Mucosa of descending colon (tissue), 3 donors: ENCODE data around the gene POU2F1. TPM values are rescaled to one million over a fixed set of nuclear protein-coding genes. Genes with fewer than 3 reads are reported as not detected.

Experiments used
- ATAC-seq: fragments of 200-7000 bp; cut with Tn5 transposase; one replicate; pipeline ENCODE4 v1.9.1; 2020; ENCODE audit warnings: mild to moderate bottlenecking, moderate library complexity
- DNase-seq, 3 donors: peaks; one replicate each; pipeline ENCODE4 v3.0.0-alpha.2; 2020
- H3K36me3 ChIP-seq: fragments of 200-600 bp; one replicate; pipeline ENCODE4 v1.8.0; 2021; ENCODE audit warnings: low read depth, mild to moderate bottlenecking
- H3K4me1 ChIP-seq: fragments of 200-600 bp; one replicate; pipeline ENCODE4 v1.8.0; 2021; ENCODE audit warnings: low read depth, mild to moderate bottlenecking
- H3K4me3 ChIP-seq: fragments of 200-600 bp; one replicate; pipeline ENCODE4 v1.8.0; 2021; ENCODE audit warnings: mild to moderate bottlenecking
- H3K9me3 ChIP-seq: fragments of 200-600 bp; one replicate; pipeline ENCODE4 v1.8.0; 2021; ENCODE audit warnings: mild to moderate bottlenecking
- CTCF ChIP-seq: fragments of 200-600 bp; IDR thresholded peaks from one replicate; pipeline ENCODE4 v1.8.0; 2022; ENCODE audit warnings: antibody characterized with exemption, mild to moderate bottlenecking
- intact Hi-C, 2 donors: fragments of 100-400 bp; cut with DNase I in 1 of 2; cut with micrococcal nuclease in 1 of 2; formaldehyde crosslinking; loops; one replicate each; pipeline versions ENCODE4 v1.11.0 to v1.11.1; 2022; cut with DNase I, micrococcal nuclease
- total RNA-seq, 3 donors: library from RNA; stranded (reverse); fragmentation: NEBNext Ultra II Directional in 2 of 3; extraction: Animal tissue kit (Norgen Biotek cat#: 25700) in 2 of 3; gene quantifications; one replicate each; pipeline versions ENCODE4 v1.2.1 to v1.2.4, GENCODE V29; 2021 to 2023
- donor health status: DM: no; HTN: no; CAD: no; lungs with moderate emphysema.
- donor health status: DM: no; HTN: no; CAD: no.
- donor health status: DM: no; HTN: yes; CAD: no.

Gene POU2F1
- total RNA-seq, 3 donors from 2014 or later, result 16.9 to 18.5 (median 18.0) TPM

- Histone ChIP-seq H3K4me1 (no peaks in the 10 kb centered on the region), H3K4me3 (no peak overlapping the region), H3K9me3 (no peaks in the 10 kb centered on the region), H3K36me3 (no peaks in the 10 kb centered on the region)
- no peak for DNase-seq
- no peak for TF ChIP-seq CTCF
- intact Hi-C loops, result no loop called here
- ATAC-seq, result no peak
These were observed 237.4 kb downstream of the POU2F1 start for GRCh38 chr1:167457936-167458584.

- no peaks in the 10 kb centered on the region for H3K9me3 ChIP-seq
- no peaks in the 10 kb centered on the region for H3K4me1 ChIP-seq
- no peak for TF ChIP-seq CTCF
- no peak overlapping the region for H3K4me3 ChIP-seq
- intact Hi-C loops, result no loop called here
- no peak for ATAC-seq
- H3K36me3 ChIP-seq, result no peaks in the 10 kb centered on the region
- no peak for DNase-seq
These were observed 240.2 kb downstream of the POU2F1 start for GRCh38 chr1:167460836-167461235.

- DNase-seq (no peak), ATAC-seq (no peak)
- no peak for TF ChIP-seq CTCF
- intact Hi-C loops, result no loop called here
- H3K4me1 ChIP-seq, result no peaks in the 10 kb centered on the region
- no peaks in the 10 kb centered on the region for H3K9me3 ChIP-seq
- no peak overlapping the region for H3K4me3 ChIP-seq
- H3K36me3 ChIP-seq, result no peaks in the 10 kb centered on the region
These were observed 241.7 kb downstream of the POU2F1 start for GRCh38 chr1:167462341-167462740.

- Histone ChIP-seq H3K36me3 (no peaks in the 10 kb centered on the region), H3K4me3 (no peak overlapping the region), H3K4me1 (no peaks in the 10 kb centered on the region), H3K9me3 (no peaks in the 10 kb centered on the region)
- intact Hi-C loops, result no loop called here
- ATAC-seq (no peak), DNase-seq (no peak)
- TF ChIP-seq CTCF, result no peak
These were observed 242.4 kb downstream of the POU2F1 start for GRCh38 chr1:167463080-167463479.

GRCh38 chr1:167463875-167464575 is 243.3 kb downstream of the POU2F1 start:
- ATAC-seq, result no peak
- Histone ChIP-seq H3K9me3 (no peaks in the 10 kb centered on the region), H3K4me1 (no peaks in the 10 kb centered on the region), H3K36me3 (no peaks in the 10 kb centered on the region), H3K4me3 (no peak overlapping the region)
- no peak for TF ChIP-seq CTCF
- no peak for DNase-seq
- intact Hi-C loops, result no loop called here
